Measurements from ENCODE around the gene CISD3. TPM values are rescaled to one million over a fixed set of nuclear protein-coding genes. Genes with fewer than 3 reads are reported as not detected.

The CISD3 gene
- total RNA-seq, 2 donors from 2014 or later: 17.2 to 20.0 TPM

DNA sequence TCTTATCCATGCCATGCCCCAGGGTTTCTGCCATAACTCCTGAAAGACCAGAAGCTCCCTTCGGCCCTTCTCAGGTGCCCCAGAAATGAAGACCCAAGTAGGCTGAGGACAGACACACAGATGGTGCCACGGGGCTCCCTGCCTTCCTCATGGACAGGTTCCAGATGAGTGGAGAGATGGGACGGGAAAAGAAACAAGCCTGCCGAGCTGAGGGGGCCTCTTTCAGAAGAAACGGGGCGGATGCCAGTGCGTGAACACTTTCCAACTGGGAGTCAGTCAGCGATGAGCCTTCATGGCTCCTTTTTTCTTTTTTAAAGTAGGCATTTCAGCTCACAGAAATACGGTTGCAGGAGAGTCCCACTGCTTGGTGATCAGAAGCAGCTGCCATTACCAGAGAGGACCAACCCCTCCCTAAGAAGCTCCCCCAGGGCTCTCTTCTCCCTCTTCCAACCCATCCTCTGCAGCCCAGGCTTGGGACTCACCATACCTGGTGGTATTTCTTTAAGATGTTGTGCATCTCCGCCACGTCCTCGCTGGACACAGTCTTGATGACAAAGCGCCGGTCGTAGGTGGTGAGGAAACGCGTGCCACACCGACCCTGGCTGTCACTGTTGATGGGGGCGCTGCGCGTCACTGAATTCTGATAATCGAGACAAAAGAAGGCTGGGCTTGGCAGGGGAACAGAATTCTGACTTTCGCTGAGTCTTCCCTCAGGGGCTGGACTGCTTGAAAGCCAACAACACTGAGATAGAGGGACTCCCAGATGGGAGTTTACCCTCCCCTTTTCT lies 50.0 kb downstream of the CISD3 start:
- no peaks in the 10 kb centered on the region for H3K4me1 ChIP-seq
- H3K27me3 ChIP-seq: no peaks in the 10 kb centered on the region
- no peaks in the 10 kb centered on the region for H3K9me3 ChIP-seq
- DNase-seq (ENCODE audit: low spot score): no peak
- TF ChIP-seq, protein P1, sequence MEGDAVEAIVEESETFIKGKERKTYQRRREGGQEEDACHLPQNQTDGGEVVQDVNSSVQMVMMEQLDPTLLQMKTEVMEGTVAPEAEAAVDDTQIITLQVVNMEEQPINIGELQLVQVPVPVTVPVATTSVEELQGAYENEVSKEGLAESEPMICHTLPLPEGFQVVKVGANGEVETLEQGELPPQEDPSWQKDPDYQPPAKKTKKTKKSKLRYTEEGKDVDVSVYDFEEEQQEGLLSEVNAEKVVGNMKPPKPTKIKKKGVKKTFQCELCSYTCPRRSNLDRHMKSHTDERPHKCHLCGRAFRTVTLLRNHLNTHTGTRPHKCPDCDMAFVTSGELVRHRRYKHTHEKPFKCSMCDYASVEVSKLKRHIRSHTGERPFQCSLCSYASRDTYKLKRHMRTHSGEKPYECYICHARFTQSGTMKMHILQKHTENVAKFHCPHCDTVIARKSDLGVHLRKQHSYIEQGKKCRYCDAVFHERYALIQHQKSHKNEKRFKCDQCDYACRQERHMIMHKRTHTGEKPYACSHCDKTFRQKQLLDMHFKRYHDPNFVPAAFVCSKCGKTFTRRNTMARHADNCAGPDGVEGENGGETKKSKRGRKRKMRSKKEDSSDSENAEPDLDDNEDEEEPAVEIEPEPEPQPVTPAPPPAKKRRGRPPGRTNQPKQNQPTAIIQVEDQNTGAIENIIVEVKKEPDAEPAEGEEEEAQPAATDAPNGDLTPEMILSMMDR (IDR thresholded peaks at IDR 0.05): no peak
- H3K36me3 ChIP-seq: peaks cover 99% of the 10 kb centered on the region
- no peak overlapping the region for H3K4me3 ChIP-seq
- no peak overlapping the region for H3K27ac ChIP-seq

DNA sequence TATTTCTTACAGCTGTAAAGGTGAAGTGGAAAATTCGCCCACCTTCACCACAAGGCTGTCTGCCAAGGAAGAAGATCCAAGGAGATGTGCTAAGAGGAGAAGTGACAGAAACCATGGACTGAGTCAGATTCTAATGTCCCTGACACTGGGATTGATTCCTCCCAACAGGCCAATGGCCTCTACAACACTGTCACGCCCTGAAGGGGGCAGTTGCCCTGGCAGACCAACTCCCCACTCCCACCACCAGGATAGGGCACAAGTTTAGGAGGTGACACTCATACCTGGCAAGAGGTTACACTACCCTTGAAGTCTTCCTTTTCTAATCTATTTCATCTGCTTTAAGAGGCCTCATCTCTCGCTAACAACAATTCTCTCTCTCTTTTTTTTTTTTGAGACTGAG lies 53.1 kb downstream of the CISD3 start:
- H3K4me1 ChIP-seq: no peaks in the 10 kb centered on the region
- H3K4me3 ChIP-seq: no peak overlapping the region
- no peaks in the 10 kb centered on the region for H3K9me3 ChIP-seq
- no peak overlapping the region for H3K27ac ChIP-seq
- DNase-seq (ENCODE audit: low spot score): no peak
- peaks cover 87% of the 10 kb centered on the region for H3K36me3 ChIP-seq
- no peaks in the 10 kb centered on the region for H3K27me3 ChIP-seq
- TF ChIP-seq, protein P1 (IDR thresholded peaks at IDR 0.05): no peak

Small RNAs within 50 kb of the gene (microRNA-seq; reads per million reads assigned to microRNA genes)
- gene MIR4726 (ENCODE audit: borderline number of aligned reads in 2 of 2, borderline replicate concordance in 1 of 2) (0 reads per million in 2 donors), gene MIR4734 (ENCODE audit: borderline number of aligned reads in 2 of 2, borderline replicate concordance in 1 of 2) (0 reads per million in 2 donors)

Other genes with a start within 250 kb of the CISD3 start
- gene SRCIN1, start 124.4 kb upstream of the CISD3 start, total RNA-seq: 1 to 10 TPM in 1 of 2 donors, under 1 TPM in 1; 0.52 to 1.1 TPM
- 1 to 10 TPM in 1 of 2 donors, under 1 TPM in 1; 0.70 to 3.1 TPM for gene EPOP, start 55.4 kb upstream of the CISD3 start, total RNA-seq
- gene MLLT6, start 25.1 kb upstream of the CISD3 start, total RNA-seq: 10 to 100 TPM; 38.6 to 71.6 TPM
- 10 to 100 TPM in 1 of 2 donors, 1 to 10 TPM in 1; 5.9 to 12.1 TPM for gene PCGF2, start 18.0 kb downstream of the CISD3 start, total RNA-seq
- 100 to 1,000 TPM; 185 to 200 TPM for gene PSMB3, start 22.4 kb downstream of the CISD3 start, total RNA-seq
- gene PIP4K2B, start 69.2 kb downstream of the CISD3 start, total RNA-seq: 10 to 100 TPM; 45.9 to 47.7 TPM
- 1 to 10 TPM; 9.0 to 9.5 TPM for gene CWC25, start 95.0 kb downstream of the CISD3 start, total RNA-seq
- 100 to 1,000 TPM; 640 to 985 TPM for gene RPL23, start 123.4 kb downstream of the CISD3 start, total RNA-seq
- 10 to 100 TPM; 34.2 to 65.4 TPM for gene LASP1, start 139.7 kb downstream of the CISD3 start, total RNA-seq
- gene FBXO47, start 237.1 kb downstream of the CISD3 start, total RNA-seq: not detected

All from right atrium auricular region (tissue), 2 donors.